GM21723 (cell line): ENCODE data around the gene HS6ST2.
"Not testable (repeated sequence)": the region's sequence is repeated elsewhere in the genome, so short reads cannot be mapped to it uniquely, and the experiment has no call there.

Experiments used
- ATAC-seq: cut with Tn5 transposase; IDR thresholded peaks from one replicate; pipeline ENCODE4 v1.9.1; 2021; ENCODE audit warnings: mild to moderate bottlenecking, moderate library complexity; ENCODE audit not compliant: unreplicated experiment

Gene HS6ST2

GRCh38 chrX:132945055-132945599 is 13.3 kb downstream of the HS6ST2 start:
- ATAC-seq = not testable (repeated sequence)

GRCh38 chrX:132940727-132941327 is 17.6 kb downstream of the HS6ST2 start:
- ATAC-seq = no peak

GRCh38 chrX:132933170-132933569 is 25.3 kb downstream of the HS6ST2 start:
- no peak for ATAC-seq

- ATAC-seq = no peak
Observed at GRCh38 chrX:132924426-132924825, 34.0 kb downstream of the HS6ST2 start.

- no peak for ATAC-seq
Observed at GRCh38 chrX:132918523-132918922, 39.9 kb downstream of the HS6ST2 start.

- ATAC-seq = no peak
Observed at GRCh38 chrX:132916349-132916748, 42.1 kb downstream of the HS6ST2 start.

GRCh38 chrX:132909643-132910042 is 48.8 kb downstream of the HS6ST2 start:
- no peak for ATAC-seq

GRCh38 chrX:132908891-132909290 is 49.5 kb downstream of the HS6ST2 start:
- no peak for ATAC-seq

- no peak for ATAC-seq
Observed at GRCh38 chrX:132900633-132901293, 57.7 kb downstream of the HS6ST2 start.

GRCh38 chrX:132887569-132887968 is 70.9 kb downstream of the HS6ST2 start:
- no peak for ATAC-seq

- ATAC-seq = no peak
Observed at GRCh38 chrX:132883358-132883915, 75.0 kb downstream of the HS6ST2 start.

GRCh38 chrX:132880753-132881152 is 77.7 kb downstream of the HS6ST2 start:
- not testable (repeated sequence) for ATAC-seq

- ATAC-seq = no peak
Observed at GRCh38 chrX:132877954-132878536, 80.4 kb downstream of the HS6ST2 start.

GRCh38 chrX:132876523-132877338 is 81.7 kb downstream of the HS6ST2 start:
- ATAC-seq = no peak

GRCh38 chrX:132875650-132876522 is 82.5 kb downstream of the HS6ST2 start:
- no peak for ATAC-seq

GRCh38 chrX:132862562-132862961 is 95.9 kb downstream of the HS6ST2 start:
- no peak for ATAC-seq

GRCh38 chrX:132861076-132861475 is 97.4 kb downstream of the HS6ST2 start:
- no peak for ATAC-seq

- no peak for ATAC-seq
Observed at GRCh38 chrX:132860200-132860599, 98.2 kb downstream of the HS6ST2 start.

GRCh38 chrX:132858018-132858417 is 100.4 kb downstream of the HS6ST2 start:
- ATAC-seq = no peak

GRCh38 chrX:132855780-132856341 is 102.6 kb downstream of the HS6ST2 start:
- ATAC-seq = no peak
